Activated T-helper 1 cell treated with Interleukin-2 at 50 U/mL for 16 hours (primary cell): Measurements from ENCODE around the gene SEC61B.

Source experiments
- DNase-seq: peaks from one replicate; pipeline ENCODE4 v3.0.0-alpha.2; 2020; ENCODE audit warnings: low read depth

SEC61B gene

GRCh38 chr9:99221621-99222415, at the start of gene SEC61B, which contains the start of gene ALG2:
SEC61B (plus strand) TSS chr9:99222282; CDS start chr9:99222364, 82 bp downstream.
ALG2 (minus strand) TSS chr9:99221942; CDS start chr9:99221894, 48 bp downstream.
- DNase-seq = peak; percentile 81

DNA sequence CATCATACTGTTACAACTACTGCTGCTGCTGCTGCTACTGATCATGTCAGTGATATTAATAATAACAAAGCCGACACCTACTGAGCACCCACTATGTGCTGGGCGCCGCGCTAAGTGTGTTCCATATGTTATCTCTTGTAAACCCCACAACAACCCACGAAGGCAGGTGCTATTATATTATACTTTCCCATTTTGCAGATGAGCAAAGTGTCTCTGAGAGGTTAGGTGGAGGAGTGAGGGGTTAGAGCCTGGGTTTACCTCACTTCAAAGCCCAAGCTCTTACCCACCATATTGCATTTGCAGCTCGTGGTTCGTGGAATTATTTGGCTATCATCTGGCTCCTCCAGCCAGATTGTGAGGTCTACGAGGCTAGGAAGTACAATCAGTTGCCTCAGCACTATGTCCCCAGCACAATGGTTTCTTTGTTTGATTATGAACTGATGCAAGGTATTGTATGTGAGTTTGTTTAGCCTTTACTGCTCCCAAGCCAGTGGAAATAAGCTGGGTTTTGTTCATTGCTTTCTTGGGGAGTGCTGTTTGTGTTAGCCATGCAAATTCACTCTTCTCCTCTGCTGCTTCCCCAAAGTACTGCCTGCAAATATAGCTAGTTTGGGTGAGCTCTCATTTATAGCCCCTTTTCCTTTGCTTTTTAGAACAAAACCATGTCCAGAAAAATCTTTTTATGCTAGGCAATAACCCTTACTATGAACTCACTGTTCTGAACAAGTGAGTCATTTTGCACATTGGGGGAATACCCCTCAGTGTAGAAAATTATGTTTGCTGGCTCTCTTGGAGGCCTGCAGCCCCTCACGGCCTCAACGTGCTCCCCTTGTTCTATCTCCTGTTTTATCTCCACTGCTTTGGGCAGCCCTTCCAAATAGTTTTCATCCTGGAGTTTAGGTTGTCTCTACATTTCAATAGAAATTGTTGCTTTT, 48.2 kb upstream of the SEC61B start:
- no peak for DNase-seq

- DNase-seq = no peak
These were observed 45.5 kb upstream of the SEC61B start for GRCh38 chr9:99176527-99177013.

- no peak for DNase-seq
These were observed 44.3 kb upstream of the SEC61B start for GRCh38 chr9:99177576-99178366.

GRCh38 chr9:99178912-99179872, 42.9 kb upstream of the SEC61B start:
- no peak for DNase-seq

GRCh38 chr9:99180199-99180598, 41.9 kb upstream of the SEC61B start:
- DNase-seq = no peak

DNA sequence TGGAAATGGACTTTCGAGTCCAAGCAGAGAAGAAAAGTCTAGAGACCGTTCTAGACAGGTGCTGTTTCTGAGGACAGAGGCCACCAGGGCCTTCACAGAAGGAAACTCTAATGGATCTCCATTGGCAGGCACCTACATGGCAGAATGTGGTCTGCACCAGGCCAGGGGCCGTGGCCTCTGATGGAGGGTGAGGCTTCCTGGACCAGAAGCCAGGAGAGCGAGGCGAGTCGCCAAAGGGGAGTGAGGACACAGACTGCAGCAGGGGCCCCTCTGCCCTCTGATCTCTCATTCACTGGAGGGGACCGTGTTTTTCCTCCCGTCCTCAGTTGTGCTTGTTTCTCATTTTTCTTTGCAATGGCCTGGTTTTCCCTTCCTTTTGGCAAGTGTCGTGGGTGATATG, 41.4 kb upstream of the SEC61B start:
- no peak for DNase-seq

- no peak for DNase-seq
These were observed 40.9 kb upstream of the SEC61B start for GRCh38 chr9:99181206-99181605.

DNA sequence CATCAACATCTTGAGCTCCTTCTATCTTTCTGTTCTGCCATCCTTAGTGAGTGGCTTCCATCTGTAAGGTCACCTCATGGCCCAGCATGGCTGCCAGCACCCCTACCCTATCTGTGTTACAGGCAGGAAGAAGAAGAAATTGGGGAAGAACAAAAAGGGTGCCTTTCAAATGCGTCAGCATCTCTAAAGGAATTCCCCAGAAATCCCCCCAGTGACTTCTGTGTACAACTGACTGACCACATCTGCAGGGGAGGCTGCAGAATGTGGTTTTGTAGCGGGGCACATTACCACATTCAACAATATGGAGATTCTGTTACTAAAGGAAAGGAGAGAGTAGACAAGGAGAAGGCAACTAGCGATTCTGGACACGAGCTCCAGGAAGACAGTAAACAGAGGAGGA, 40.5 kb upstream of the SEC61B start:
- DNase-seq = no peak

GRCh38 chr9:99182356-99182755, 39.7 kb upstream of the SEC61B start:
- DNase-seq = no peak

- DNase-seq = no peak
These were observed 38.5 kb upstream of the SEC61B start for GRCh38 chr9:99183616-99184015.

DNA sequence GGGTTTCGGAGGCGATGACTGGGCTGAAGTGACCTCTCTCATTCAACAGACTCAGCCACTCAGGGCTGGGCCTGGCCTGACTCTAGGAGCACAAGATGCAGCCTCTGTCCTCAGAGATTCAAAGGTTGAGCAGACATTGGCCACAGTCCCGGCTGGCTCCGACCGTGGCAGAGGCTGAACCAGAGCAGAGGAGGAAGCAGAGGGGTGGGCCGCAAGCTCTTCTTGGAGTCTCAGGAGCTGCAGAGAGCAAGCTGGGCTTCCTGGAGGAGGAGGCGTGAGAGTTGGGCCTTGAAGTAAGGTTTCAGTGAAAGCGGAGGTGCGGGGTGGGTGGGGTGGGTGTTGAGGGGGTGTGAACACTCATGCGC, 38.0 kb upstream of the SEC61B start:
- DNase-seq = no peak

DNA sequence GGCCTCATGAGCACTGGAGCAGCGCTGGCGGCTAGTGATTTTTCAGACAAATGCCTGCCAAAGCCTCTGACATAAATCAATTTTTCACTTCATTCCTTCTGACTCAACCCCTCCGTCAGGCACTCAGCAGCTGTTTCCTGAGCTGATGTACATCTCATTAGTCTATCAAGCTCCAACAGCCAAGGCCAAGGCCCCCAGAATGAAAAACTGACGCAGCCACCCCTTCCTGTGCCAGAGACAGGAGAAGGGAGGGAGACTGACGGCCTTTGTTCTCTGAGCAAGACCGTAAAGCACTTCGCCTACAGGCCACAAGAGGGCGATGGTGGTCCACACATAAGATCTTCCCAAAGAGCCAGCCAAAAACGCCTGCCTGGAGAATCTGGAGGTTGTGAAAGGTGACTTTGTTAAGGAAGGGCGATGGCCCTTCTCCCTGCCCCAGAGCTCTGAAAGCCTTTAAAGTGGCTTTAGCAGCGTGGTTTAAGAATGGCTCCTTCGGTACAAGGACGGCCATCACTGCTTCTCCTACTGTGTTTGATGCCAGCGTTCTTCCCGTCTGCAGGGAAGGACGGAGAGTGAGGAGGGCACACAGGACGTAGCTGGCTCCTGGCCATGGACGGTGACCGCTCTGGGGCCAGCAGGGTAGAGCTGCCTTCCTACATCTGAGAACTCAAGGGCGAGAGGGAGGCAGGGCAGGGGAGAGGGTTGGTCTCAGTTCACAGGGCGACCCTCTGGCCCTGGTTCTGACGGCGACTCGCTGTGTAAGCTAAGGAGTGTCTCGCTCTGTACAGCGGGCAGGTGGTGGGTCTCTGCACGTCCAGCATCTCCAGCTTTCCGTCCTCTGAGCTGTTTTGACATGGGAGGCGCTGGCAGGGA, 37.4 kb upstream of the SEC61B start:
- DNase-seq = peak; percentile 41

DNA sequence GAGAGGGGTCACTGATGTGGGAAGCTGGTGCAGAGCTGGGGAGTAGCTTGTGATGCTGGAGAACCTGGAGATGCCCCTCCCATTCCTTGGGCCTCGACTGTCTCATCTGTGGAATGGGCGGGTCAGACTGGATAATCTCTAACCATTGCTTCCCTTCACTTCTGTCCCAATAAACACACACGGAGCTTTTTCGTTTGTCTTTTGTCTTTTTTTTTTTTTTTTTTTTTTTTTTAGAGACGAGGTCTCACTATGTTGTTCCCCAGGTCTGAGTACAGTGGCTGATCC, 36.8 kb upstream of the SEC61B start:
- no peak for DNase-seq

GRCh38 chr9:99185934-99186333, 36.1 kb upstream of the SEC61B start:
- no peak for DNase-seq

DNA sequence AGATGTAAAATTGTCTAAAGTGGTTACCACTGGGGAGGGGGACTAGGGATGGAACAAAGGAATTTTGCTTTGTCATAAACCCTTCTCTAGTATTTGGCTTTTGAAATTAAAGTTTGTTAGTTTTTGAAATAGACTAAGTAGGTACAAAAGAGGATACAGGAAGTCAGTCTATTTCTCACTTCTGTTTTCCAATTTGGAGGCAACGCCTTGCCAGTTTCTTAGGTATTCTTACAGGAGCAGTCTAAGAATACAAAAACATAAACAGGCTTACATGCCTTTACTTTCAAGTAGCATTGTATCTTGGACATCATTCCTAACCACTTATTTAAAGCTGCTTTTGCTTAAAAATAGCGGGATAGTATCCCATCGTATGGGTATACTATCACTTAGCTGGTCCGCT, 34.8 kb upstream of the SEC61B start:
- no peak for DNase-seq

- no peak for DNase-seq
These were observed 32.9 kb upstream of the SEC61B start for GRCh38 chr9:99189186-99189585.

DNA sequence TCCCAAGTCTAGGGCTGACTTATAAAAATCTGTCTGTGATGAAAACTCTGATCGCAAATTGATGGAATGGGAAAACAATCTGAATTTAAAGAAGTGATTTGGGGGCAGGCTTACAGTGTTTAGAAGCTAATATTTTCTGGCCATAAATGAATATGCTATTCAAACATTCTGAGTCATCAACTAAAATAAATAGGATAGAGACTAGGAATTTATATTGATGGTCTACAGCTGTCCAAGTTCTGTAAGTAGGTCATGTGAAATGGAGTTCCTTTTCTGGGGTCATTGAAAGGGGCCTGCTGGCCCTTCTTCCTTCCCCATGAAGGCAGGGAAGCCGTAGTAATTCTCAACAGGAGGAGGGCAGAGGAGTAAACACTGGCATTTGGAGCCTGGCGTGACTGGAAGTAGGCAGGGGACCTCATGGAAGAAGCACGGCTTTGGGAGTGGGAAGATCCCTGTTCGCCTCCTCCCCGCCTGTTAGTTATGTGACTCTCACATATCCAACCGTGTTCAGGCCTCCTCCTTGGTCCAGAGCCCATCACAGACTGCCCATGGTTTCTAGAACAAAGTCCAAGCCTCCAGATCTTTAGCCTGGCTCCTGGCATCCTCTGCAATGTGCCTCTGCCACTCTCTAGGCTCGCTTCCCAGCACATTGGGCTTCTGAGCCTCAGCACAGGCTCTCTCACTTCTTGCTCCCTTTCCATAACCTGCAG, 32.0 kb upstream of the SEC61B start:
- no peak for DNase-seq

GRCh38 chr9:99190597-99191283, 31.3 kb upstream of the SEC61B start:
- DNase-seq = no peak
